HCT116 (cell line): ENCODE measurements around the gene CXXC5.

ENCODE experiments used
- ELF1 ChIP-seq: IDR thresholded peaks from 2 replicates; pipeline ENCODE4 v1.6.1; 2012; ENCODE audit warnings: low read depth, borderline replicate concordance
- MAX ChIP-seq: IDR thresholded peaks from 2 replicates; pipeline ENCODE4 v1.6.1; 2012
- REST ChIP-seq: IDR thresholded peaks from 2 replicates; pipeline ENCODE4 v1.6.1; 2012; ENCODE audit warnings: low read depth
- ZFX ChIP-seq: fragments of 450-650 bp; IDR thresholded peaks from 2 replicates; pipeline ENCODE4 v1.6.1; 2017
- ZNF274 ChIP-seq: fragments of 200-500 bp; sonication (Bioruptor generic); IDR thresholded peaks from 2 replicates; pipeline ENCODE4 v1.6.1; 2014; ENCODE audit warnings: mild to moderate bottlenecking, low read depth, low read length, inconsistent platforms
- TF ChIP-seq, protein P1 (sequence below), 3 experiments: fragments of 200-600 bp in 1 of 3; sonication (generic) in 1 of 3; IDR thresholded peaks in 2 of 3; conservative IDR thresholded peaks in 1 of 3; 2 replicates each; pipeline ENCODE4 v1.5.1; 2012 to 2017; ENCODE audit warnings: low read depth in 2 of 3, low read length in 2 of 3, antibody characterized with exemption in 1 of 3, borderline replicate concordance in 1 of 3, control low read depth in 1 of 3, mild to moderate bottlenecking in 1 of 3, mixed read lengths in 1 of 3, mixed run types in 1 of 3, moderate library complexity in 1 of 3; ENCODE audit not compliant: insufficient read depth in 1 of 3
- TF ChIP-seq, protein P2 (sequence below): IDR thresholded peaks from 2 replicates; pipeline ENCODE4 v1.6.1; 2012

GRCh38 chr5:139648205-139649081, at the start of gene CXXC5:
- TF ChIP-seq, protein P1, sequence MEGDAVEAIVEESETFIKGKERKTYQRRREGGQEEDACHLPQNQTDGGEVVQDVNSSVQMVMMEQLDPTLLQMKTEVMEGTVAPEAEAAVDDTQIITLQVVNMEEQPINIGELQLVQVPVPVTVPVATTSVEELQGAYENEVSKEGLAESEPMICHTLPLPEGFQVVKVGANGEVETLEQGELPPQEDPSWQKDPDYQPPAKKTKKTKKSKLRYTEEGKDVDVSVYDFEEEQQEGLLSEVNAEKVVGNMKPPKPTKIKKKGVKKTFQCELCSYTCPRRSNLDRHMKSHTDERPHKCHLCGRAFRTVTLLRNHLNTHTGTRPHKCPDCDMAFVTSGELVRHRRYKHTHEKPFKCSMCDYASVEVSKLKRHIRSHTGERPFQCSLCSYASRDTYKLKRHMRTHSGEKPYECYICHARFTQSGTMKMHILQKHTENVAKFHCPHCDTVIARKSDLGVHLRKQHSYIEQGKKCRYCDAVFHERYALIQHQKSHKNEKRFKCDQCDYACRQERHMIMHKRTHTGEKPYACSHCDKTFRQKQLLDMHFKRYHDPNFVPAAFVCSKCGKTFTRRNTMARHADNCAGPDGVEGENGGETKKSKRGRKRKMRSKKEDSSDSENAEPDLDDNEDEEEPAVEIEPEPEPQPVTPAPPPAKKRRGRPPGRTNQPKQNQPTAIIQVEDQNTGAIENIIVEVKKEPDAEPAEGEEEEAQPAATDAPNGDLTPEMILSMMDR (IDR thresholded peaks at IDR 0.05 in 2 of 3, conservative IDR thresholded peaks at IDR 0.05 in 1 of 3; ENCODE audit: borderline replicate concordance in 1 of 3, insufficient read depth in 1 of 3, low read depth in 2 of 3, low read length in 2 of 3): no peak
- TF ChIP-seq ZFX (no peak), ELF1 (no peak), MAX (no peak), ZNF274 (no peak), REST (no peak)
- TF ChIP-seq, protein P2, sequence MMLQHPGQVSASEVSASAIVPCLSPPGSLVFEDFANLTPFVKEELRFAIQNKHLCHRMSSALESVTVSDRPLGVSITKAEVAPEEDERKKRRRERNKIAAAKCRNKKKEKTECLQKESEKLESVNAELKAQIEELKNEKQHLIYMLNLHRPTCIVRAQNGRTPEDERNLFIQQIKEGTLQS: no peak
